Fibroblast of mammary gland (primary cell): ENCODE measurements around the gene MTRR.

ENCODE experiments used
- DNase-seq: peaks from one replicate; pipeline ENCODE4 v3.0.0-alpha.2; 2010; ENCODE audit warnings: low read depth
- H3K4me3 ChIP-seq: 2 replicates; pipeline ENCODE4 v1.5.1; 2011; ENCODE audit warnings: low read depth, mild to moderate bottlenecking, low read length, moderate library complexity; ENCODE audit not compliant: control insufficient read depth
- CTCF ChIP-seq: conservative IDR thresholded peaks from 2 replicates; pipeline ENCODE4 v1.5.1; 2011; ENCODE audit warnings: low read depth, low read length, inconsistent platforms; ENCODE audit not compliant: control insufficient read depth, insufficient read depth

The MTRR gene

GRCh38 chr5:7852988-7853387, 16.0 kb upstream of the MTRR start:
- no peak overlapping the region for H3K4me3 ChIP-seq
- no peak for DNase-seq
- no peak for TF ChIP-seq CTCF

- H3K4me3 ChIP-seq: no peak overlapping the region
- TF ChIP-seq CTCF: no peak
- DNase-seq: no peak
These were observed 13.3 kb upstream of the MTRR start for GRCh38 chr5:7855611-7856010.

- peak; percentile 51 for DNase-seq
- peak; percentile 73 for TF ChIP-seq CTCF
- H3K4me3 ChIP-seq: no peak overlapping the region
These were observed 12.1 kb upstream of the MTRR start for GRCh38 chr5:7856855-7857254.

- no peak overlapping the region for H3K4me3 ChIP-seq
- no peak for TF ChIP-seq CTCF
- no peak for DNase-seq
These were observed 11.6 kb upstream of the MTRR start for GRCh38 chr5:7857361-7857760.

GRCh38 chr5:7857926-7858632, 10.9 kb upstream of the MTRR start:
- no peak for TF ChIP-seq CTCF
- H3K4me3 ChIP-seq: no peak overlapping the region
- no peak for DNase-seq

GRCh38 chr5:7866196-7866595, 2.8 kb upstream of the MTRR start:
- H3K4me3 ChIP-seq: no peak overlapping the region
- TF ChIP-seq CTCF: no peak
- DNase-seq: no peak

- DNase-seq: no peak
- H3K4me3 ChIP-seq: no peak overlapping the region
- no peak for TF ChIP-seq CTCF
These were observed 1.7 kb upstream of the MTRR start for GRCh38 chr5:7867260-7867659.
